H1 (cell line): ENCODE data around the gene LSM3. TPM values are rescaled to one million over a fixed set of nuclear protein-coding genes. Genes with fewer than 3 reads are reported as not detected.

ENCODE experiments used
- CTCF ChIA-PET: fragments of 300-600 bp; sonication (Branson Sonifier 250); formaldehyde crosslinking; loops from one replicate; lab custom pipeline; 2021; ENCODE audit not compliant: partially characterized antibody; lab: Charles Lee
- POLR2A ChIA-PET: fragments of 300-600 bp; sonication (Branson Sonifier 250); formaldehyde crosslinking; loops from one replicate; lab custom pipeline; 2021; ENCODE audit warnings: inconsistent platforms; ENCODE audit not compliant: partially characterized antibody; lab: Charles Lee
- DNase-seq, 2 experiments: peaks; one replicate each; pipeline versions ENCODE4 v3.0.0 to v3.0.0-alpha.2; 2010 to 2022; ENCODE audit warnings: low spot score in 2 of 2, low read depth in 1 of 2, mixed read lengths in 1 of 2
- FAIRE-seq: peaks from 2 replicates; lab custom pipeline; 2011; peaks lifted over from hg19 to GRCh38; lab: Jason Lieb, UNC
- H2AFZ ChIP-seq: 2 replicates; pipeline ENCODE4 v1.8.1; 2012; ENCODE audit warnings: low read length, inconsistent platforms
- H2AK5ac ChIP-seq: 2 replicates; pipeline ENCODE4 v1.6.1; 2013; ENCODE audit warnings: low read depth, low read length
- H2BK120ac ChIP-seq: replicated peaks from 2 replicates; pipeline ENCODE3; 2013; ENCODE audit warnings: low read depth, low read length, inconsistent platforms
- H2BK12ac ChIP-seq: 2 replicates; pipeline ENCODE4 v1.6.1; 2013; ENCODE audit warnings: low read depth, low read length
- H2BK15ac ChIP-seq: 2 replicates; pipeline ENCODE4 v1.6.1; 2013; ENCODE audit warnings: low read length
- H2BK20ac ChIP-seq: 2 replicates; pipeline ENCODE4 v1.6.1; 2013; ENCODE audit warnings: low read length
- H2BK5ac ChIP-seq: 2 replicates; pipeline ENCODE4 v1.6.1; 2013; ENCODE audit warnings: low read depth, low read length
- H3K14ac ChIP-seq: 2 replicates; pipeline ENCODE4 v1.6.1; 2013; ENCODE audit warnings: inconsistent platforms; ENCODE audit not compliant: insufficient read length
- H3K18ac ChIP-seq: 2 replicates; pipeline ENCODE4 v1.6.1; 2013; ENCODE audit warnings: low read length; ENCODE audit errors: extremely low read depth
- H3K23ac ChIP-seq: 2 replicates; pipeline ENCODE4 v1.6.1; 2013; ENCODE audit warnings: inconsistent platforms; ENCODE audit not compliant: insufficient read length
- H3K23me2 ChIP-seq: 2 replicates; pipeline ENCODE4 v1.6.1; 2013; ENCODE audit warnings: low read depth, low read length
- H3K27ac ChIP-seq: 2 replicates; pipeline ENCODE4 v1.6.1; 2011; ENCODE audit warnings: low read depth, low read length, inconsistent platforms
- H3K27me3 ChIP-seq, 4 experiments: replicated peaks in 1 of 4; 1 replicate in 1 of 4; 2 replicates in 3 of 4; pipeline versions ENCODE4 v1.6.1 to v1.8.1; 2011 to 2013; ENCODE audit warnings: low read length in 3 of 4, mild to moderate bottlenecking in 3 of 4, inconsistent platforms in 2 of 4, mixed read lengths in 2 of 4, moderate library complexity in 1 of 4; ENCODE audit not compliant: control insufficient read depth in 3 of 4, insufficient read depth in 3 of 4; ENCODE audit errors: extremely low read depth in 1 of 4
- H3K36me3 ChIP-seq, 4 experiments: 2 replicates each; pipeline versions ENCODE4 v1.6.1 to v1.8.1; 2011 to 2013; ENCODE audit warnings: mild to moderate bottlenecking in 4 of 4, low read length in 3 of 4, moderate library complexity in 2 of 4, control low read depth in 1 of 4, inconsistent platforms in 1 of 4; ENCODE audit not compliant: insufficient read depth in 4 of 4, control insufficient read depth in 2 of 4
- H3K4ac ChIP-seq: replicated peaks from 2 replicates; pipeline ENCODE3; 2013; ENCODE audit warnings: low read length, low read depth, mixed read lengths, inconsistent platforms; ENCODE audit not compliant: insufficient read length
- H3K4me1 ChIP-seq, 4 experiments: replicated peaks in 1 of 4; 1 replicate in 1 of 4; 2 replicates in 3 of 4; pipeline versions ENCODE4 v1.6.1 to v1.8.1; 2011 to 2013; ENCODE audit warnings: low read length in 3 of 4, inconsistent platforms in 2 of 4, mixed read lengths in 1 of 4; ENCODE audit not compliant: insufficient read depth in 4 of 4, control insufficient read depth in 3 of 4
- H3K4me2 ChIP-seq, 2 experiments: 2 replicates each; pipeline versions ENCODE4 v1.6.1 to v1.8.1; 2011 to 2013; ENCODE audit warnings: low read depth in 2 of 2, low read length in 2 of 2, control low read depth in 1 of 2, inconsistent platforms in 1 of 2, mild to moderate bottlenecking in 1 of 2; ENCODE audit not compliant: insufficient read depth in 1 of 2
- H3K4me3 ChIP-seq, 4 experiments: fragments of 200-600, 300-600 bp in 1 of 4; sonication (generic), shearing (Covaris generic), sonication (Bioruptor Twin) in 1 of 4; 2 replicates each; pipeline versions ENCODE4 v1.5.1 to v1.8.1; 2011 to 2016; ENCODE audit warnings: low read length in 4 of 4, low read depth in 3 of 4, control low read depth in 2 of 4, inconsistent platforms in 2 of 4, mild to moderate bottlenecking in 2 of 4, mixed read lengths in 1 of 4, moderate library complexity in 1 of 4; ENCODE audit not compliant: insufficient read depth in 2 of 4; ENCODE audit errors: extremely low read depth in 1 of 4
- H3K56ac ChIP-seq: replicated peaks from 2 replicates; pipeline ENCODE3; 2013; ENCODE audit warnings: low read depth, mild to moderate bottlenecking, mixed read lengths, low read length, inconsistent platforms; ENCODE audit not compliant: insufficient read length
- H3K79me1 ChIP-seq: 2 replicates; pipeline ENCODE4 v1.6.1; 2013; ENCODE audit warnings: low read depth, low read length, control low read depth
- H3K79me2 ChIP-seq, 2 experiments: 2 replicates each; pipeline versions ENCODE4 v1.6.1 to v1.8.1; 2012 to 2013; ENCODE audit warnings: low read length in 2 of 2, mild to moderate bottlenecking in 2 of 2, inconsistent platforms in 1 of 2; ENCODE audit not compliant: insufficient read depth in 2 of 2, control insufficient read depth in 1 of 2
- H3K9ac ChIP-seq, 4 experiments: replicated peaks in 1 of 4; 1 replicate in 1 of 4; 2 replicates in 3 of 4; pipeline versions ENCODE4 v1.6.1 to v1.8.1; 2011 to 2013; ENCODE audit warnings: low read depth in 3 of 4, low read length in 3 of 4, control low read depth in 2 of 4, mild to moderate bottlenecking in 2 of 4, moderate library complexity in 2 of 4, inconsistent platforms in 1 of 4; ENCODE audit errors: extremely low read depth in 1 of 4
- H3K9me3 ChIP-seq, 2 experiments: 2 replicates each; pipeline versions ENCODE4 v1.6.1 to v1.8.1; 2012 to 2013; ENCODE audit warnings: mild to moderate bottlenecking in 2 of 2, moderate library complexity in 2 of 2, control low read depth in 1 of 2, inconsistent platforms in 1 of 2, low read depth in 1 of 2, low read length in 1 of 2, mixed read lengths in 1 of 2; ENCODE audit not compliant: insufficient read depth in 2 of 2
- H4K20me1 ChIP-seq, 2 experiments: replicated peaks in 1 of 2; 2 replicates each; pipeline versions ENCODE3 to v1.8.1; 2011 to 2013; ENCODE audit warnings: inconsistent platforms in 2 of 2, low read length in 2 of 2, mild to moderate bottlenecking in 1 of 2; ENCODE audit not compliant: insufficient read depth in 2 of 2, control insufficient read depth in 1 of 2
- H4K5ac ChIP-seq: 2 replicates; pipeline ENCODE4 v1.6.1; 2013; ENCODE audit warnings: low read length, low read depth, mixed read lengths, inconsistent platforms; ENCODE audit not compliant: insufficient read length
- H4K8ac ChIP-seq: 2 replicates; pipeline ENCODE4 v1.8.0; 2013; ENCODE audit warnings: mild to moderate bottlenecking, moderate library complexity, low read length, inconsistent platforms; ENCODE audit not compliant: insufficient read depth; ENCODE audit errors: extremely low read depth
- H4K91ac ChIP-seq: replicated peaks from 2 replicates; pipeline ENCODE3; 2013; ENCODE audit warnings: low read length, mixed read lengths, inconsistent platforms; ENCODE audit not compliant: insufficient read length
- ASH2L ChIP-seq: fragments of 200-600, 300-600 bp; sonication (generic); IDR thresholded peaks from one replicate; pipeline ENCODE4 v1.7.1; 2017; ENCODE audit warnings: low read length
- CTBP2 ChIP-seq: IDR thresholded peaks from 2 replicates; pipeline ENCODE4 v1.7.0; 2011; ENCODE audit warnings: borderline replicate concordance, mild to moderate bottlenecking, moderate library complexity, mixed read lengths, low read length; ENCODE audit not compliant: insufficient read depth, insufficient read length
- NRF1 ChIP-seq: IDR thresholded peaks from 2 replicates; pipeline ENCODE4 v1.6.1; 2011; ENCODE audit warnings: mild to moderate bottlenecking, low read depth, low read length, improper control_type of control experiment
- POLR2A ChIP-seq, 2 experiments: IDR thresholded peaks; 1 replicate in 1 of 2; 2 replicates in 1 of 2; pipeline ENCODE4 v1.6.1; 2011; ENCODE audit warnings: low read depth in 2 of 2, low read length in 2 of 2, mild to moderate bottlenecking in 2 of 2; ENCODE audit errors: control extremely low read depth in 1 of 2
- RAD21 ChIP-seq, 2 experiments: IDR thresholded peaks in 1 of 2; conservative IDR thresholded peaks in 1 of 2; 2 replicates each; pipeline ENCODE4 v1.6.1; 2011; ENCODE audit warnings: low read depth in 2 of 2, low read length in 2 of 2, improper control_type of control experiment in 1 of 2, inconsistent platforms in 1 of 2, mild to moderate bottlenecking in 1 of 2, moderate library complexity in 1 of 2
- SP2 ChIP-seq: IDR thresholded peaks from 2 replicates; pipeline ENCODE4 v1.6.1; 2012; ENCODE audit warnings: mild to moderate bottlenecking, low read length, inconsistent platforms
- TAF1 ChIP-seq: IDR thresholded peaks from 2 replicates; pipeline ENCODE4 v1.6.1; 2011; ENCODE audit warnings: mild to moderate bottlenecking, low read depth, low read length
- TCF12 ChIP-seq: IDR thresholded peaks from 2 replicates; pipeline ENCODE4 v1.6.1; 2011; ENCODE audit warnings: low read depth, mild to moderate bottlenecking, low read length
- TEAD4 ChIP-seq: IDR thresholded peaks from 2 replicates; pipeline ENCODE4 v1.6.1; 2012; ENCODE audit warnings: low read depth, low read length, inconsistent platforms, mixed read lengths
- WGBS, 2 experiments: shearing (Covaris generic) in 1 of 2; methylation state at CpG; one replicate each; pipeline versions ENCODE4 v1.1.6 to v1.1.7; 2013 to 2015; ENCODE audit warnings: low lambda C conversion rate in 2 of 2, mixed read lengths in 2 of 2, inconsistent platforms in 1 of 2, low coverage in 1 of 2, missing lambda C conversion rate in 1 of 2; ENCODE audit not compliant: insufficient replicate concordance in 2 of 2, insufficient coverage in 1 of 2, insufficient read length in 1 of 2; ENCODE audit errors: extremely low coverage in 1 of 2, missing lambda C conversion rate in 1 of 2; 5-methylcytosine and 5-hydroxymethylcytosine counted together
- polyA plus RNA-seq, 7 experiments: library from polyadenylated mRNA; depleted of rRNA in 3 of 7; stranded (reverse) in 5 of 7; unstranded in 2 of 7; fragments of >200 nt in 5 of 7; fragments of 200-250 nt in 2 of 7; gene quantifications; 1 replicate in 5 of 7; 2 replicates in 1 of 7; 4 replicates in 1 of 7; pipeline versions ENCODE4 v1.2.1 to v1.2.3, GENCODE V29; 2011 to 2013; ENCODE audit warnings: missing spikeins in 2 of 7, mixed read lengths in 2 of 7
- total RNA-seq: library from RNA; stranded (reverse); fragmentation: NEBNext Ultra II Directional; extraction: Animal tissue kit (Norgen Biotek cat#: 25700); gene quantifications from 2 replicates; pipeline ENCODE4 v1.2.1, GENCODE V29; 2021

LSM3 gene
- total and polyA plus RNA-seq, 2 of the 8 experiments (the other 6 are each of a cell fraction or from before 2014, with no cell fraction given), result 7.1 to 25.4 TPM

DNA sequence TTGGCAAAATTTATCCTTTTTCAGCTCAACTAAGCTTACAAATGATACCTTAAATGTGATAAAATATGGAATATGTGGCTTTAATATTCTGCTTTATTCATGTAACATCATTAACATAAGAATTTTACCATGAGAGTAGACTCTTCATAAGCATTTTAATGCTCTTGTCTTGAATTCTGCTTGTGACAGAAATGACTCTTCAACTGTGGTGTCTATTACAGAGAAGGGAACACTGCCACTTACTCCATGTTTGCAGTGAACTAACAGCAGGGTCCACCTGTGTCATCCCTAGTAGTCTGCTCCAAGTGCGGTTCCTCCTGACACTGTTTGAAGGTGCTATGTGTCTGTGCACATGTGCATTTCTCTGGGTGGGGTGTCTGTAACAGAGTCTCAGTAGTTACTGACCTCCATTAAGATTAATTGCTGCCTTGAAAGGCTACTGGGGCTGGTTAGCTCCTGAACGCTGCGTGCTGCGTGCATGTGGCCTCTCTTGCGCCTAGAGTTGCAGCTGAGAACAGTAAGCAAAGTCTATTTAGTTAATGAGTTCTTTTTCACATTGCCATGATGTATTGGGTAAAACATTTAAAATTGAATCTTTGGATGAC, 8.3 kb downstream of the LSM3 start:
- H2BK120ac ChIP-seq, result no peak overlapping the region
- peaks cover 4 to 43% (median 20%) of the 10 kb centered on the region in 4 experiments; a peak in 7 of 8 replicates for H3K36me3 ChIP-seq
- H2BK15ac ChIP-seq, result no peak overlapping the region
- H3K27me3 ChIP-seq, result peaks cover 0 to 1% (median 0%) of the 10 kb centered on the region in 4 experiments; a peak in 1 of 7 replicates
- DNase-seq, result no peak
- CTCF ChIA-PET, result interaction anchor here (1.5 kb wide), 1 partner anchor 16 kb away, joined by 3 read pairs; no protein-coding TSS in a partner anchor
- no peak overlapping the region for H3K4me3 ChIP-seq
- TF ChIP-seq NRF1, result no peak
- TF ChIP-seq SP2, result no peak
- no peak for TF ChIP-seq TAF1
- no peak for TF ChIP-seq TCF12
- no peak for TF ChIP-seq RAD21 (IDR thresholded peaks at IDR 0.05 in 1 of 2, conservative IDR thresholded peaks at IDR 0.05 in 1 of 2; ENCODE audit: low read depth in 2 of 2, low read length in 2 of 2)
- no peak for TF ChIP-seq ASH2L
- TF ChIP-seq TEAD4, result no peak
- TF ChIP-seq CTBP2, result no peak
- TF ChIP-seq POLR2A (IDR thresholded peaks at IDR 0.05; ENCODE audit: control extremely low read depth in 1 of 2, low read depth in 2 of 2, low read length in 2 of 2), result no peak
- TF ChIP-seq, all 59 proteins: peak for 0
- Histone ChIP-seq H3K79me1 (0 out of 2 replicates have a peak, but pooled peaks cover 3% of the 10 kb centered on the region), H3K23ac (no peak overlapping the region), H2BK12ac (no peak overlapping the region), H3K56ac (no peak overlapping the region), H3K4me1 (no peaks in the 10 kb centered on the region), H3K9me3 (no peaks in the 10 kb centered on the region), H4K5ac (no peak overlapping the region), H3K9ac (no peak overlapping the region), H3K27ac (no peak overlapping the region), H4K91ac (no peak overlapping the region), H3K14ac (no peak overlapping the region), H3K23me2 (no peaks in the 10 kb centered on the region), H3K79me2 (peaks cover 0 to 33% of the 10 kb centered on the region in 2 experiments; a peak in 3 of 4 replicates), H3K18ac (no peak overlapping the region), H2BK5ac (no peak overlapping the region), H3K4ac (no peak overlapping the region), H2AFZ (no peak overlapping the region), H2AK5ac (no peak overlapping the region), H4K20me1 (peaks cover 0 to 2% of the 10 kb centered on the region in 2 experiments), H2BK20ac (no peak overlapping the region), H3K4me2 (no peak overlapping the region), H4K8ac (no peak overlapping the region)
- 89% methylated on average over 5 of the region's 5 CpGs; no CpG with 5 or more reads in 1 of the 2 experiments for WGBS, 2 experiments
- FAIRE-seq, result no peak
- POLR2A ChIA-PET, result interaction anchor here (3.2 kb wide), 1 partner anchor 10 kb away, joined by 10 read pairs; no protein-coding TSS in a partner anchor
